Measurements from ENCODE around the gene CNST.
A peak's percentile ranks its signal among the peaks of the same experiment; 100 is the strongest.

DNA sequence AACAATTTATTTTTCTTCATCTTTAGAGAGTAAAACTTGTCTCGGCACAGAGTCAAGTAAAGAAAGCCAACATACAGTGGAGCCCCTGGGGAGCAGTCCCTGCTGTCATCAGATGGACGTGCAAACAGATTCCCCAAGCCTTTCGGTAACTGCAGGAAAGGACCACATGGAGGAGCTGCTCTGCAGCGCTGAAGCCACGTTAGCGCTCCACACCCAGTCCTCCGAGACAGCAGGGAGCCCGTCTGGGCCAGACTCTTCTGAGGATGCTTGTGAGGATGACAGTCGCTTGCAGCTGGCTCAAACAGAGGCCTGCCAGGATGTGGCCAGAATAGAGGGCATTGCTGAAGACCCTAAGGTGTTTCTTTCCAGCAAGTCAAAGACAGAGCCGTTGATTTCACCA lies 80.9 kb downstream of the CNST start:
- TF ChIP-seq, protein P1, sequence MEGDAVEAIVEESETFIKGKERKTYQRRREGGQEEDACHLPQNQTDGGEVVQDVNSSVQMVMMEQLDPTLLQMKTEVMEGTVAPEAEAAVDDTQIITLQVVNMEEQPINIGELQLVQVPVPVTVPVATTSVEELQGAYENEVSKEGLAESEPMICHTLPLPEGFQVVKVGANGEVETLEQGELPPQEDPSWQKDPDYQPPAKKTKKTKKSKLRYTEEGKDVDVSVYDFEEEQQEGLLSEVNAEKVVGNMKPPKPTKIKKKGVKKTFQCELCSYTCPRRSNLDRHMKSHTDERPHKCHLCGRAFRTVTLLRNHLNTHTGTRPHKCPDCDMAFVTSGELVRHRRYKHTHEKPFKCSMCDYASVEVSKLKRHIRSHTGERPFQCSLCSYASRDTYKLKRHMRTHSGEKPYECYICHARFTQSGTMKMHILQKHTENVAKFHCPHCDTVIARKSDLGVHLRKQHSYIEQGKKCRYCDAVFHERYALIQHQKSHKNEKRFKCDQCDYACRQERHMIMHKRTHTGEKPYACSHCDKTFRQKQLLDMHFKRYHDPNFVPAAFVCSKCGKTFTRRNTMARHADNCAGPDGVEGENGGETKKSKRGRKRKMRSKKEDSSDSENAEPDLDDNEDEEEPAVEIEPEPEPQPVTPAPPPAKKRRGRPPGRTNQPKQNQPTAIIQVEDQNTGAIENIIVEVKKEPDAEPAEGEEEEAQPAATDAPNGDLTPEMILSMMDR (conservative IDR thresholded peaks at IDR 0.05; ENCODE audit: low read length): 0 out of 2 replicates have a peak, but pooled peaks have one; percentile 32
- no peak for TF ChIP-seq EZH2phosphoT487 (IDR thresholded peaks at IDR 0.05; ENCODE audit: borderline replicate concordance, low read depth, low read length)

Data from OCI-LY7 (cell line).